ENCODE measurements around the gene GPR162. TPM values are rescaled to one million over a fixed set of nuclear protein-coding genes. Genes with fewer than 3 reads are reported as not detected.

GPR162 gene
- polyA plus RNA-seq, 1 donor from 2014 or later, result 82.8 TPM

GRCh38 chr12:6852651-6853354 is 31.2 kb downstream of the GPR162 start:
- peak overlapping the region; percentile 46 for H2AFZ ChIP-seq (ENCODE audit: low read depth, low read length)
- TF ChIP-seq POLR2AphosphoS5 (IDR thresholded peaks at IDR 0.05), result peak; percentile 11
- TF ChIP-seq TAF1 (IDR thresholded peaks at IDR 0.05; ENCODE audit: low read depth), result peak; percentile 67
- TF ChIP-seq EZH2 (IDR thresholded peaks at IDR 0.05; ENCODE audit: borderline replicate concordance, insufficient read depth, low read length, poor library complexity, severe bottlenecking), result no peak
- TF ChIP-seq EP300 (conservative IDR thresholded peaks at IDR 0.05; ENCODE audit: poor library complexity, severe bottlenecking), result no peak
- TF ChIP-seq SMC3 (conservative IDR thresholded peaks at IDR 0.05; ENCODE audit: poor library complexity), result no peak
- no peak for TF ChIP-seq RAD21 (conservative IDR thresholded peaks at IDR 0.05)
- TF ChIP-seq REST (IDR thresholded peaks at IDR 0.05; ENCODE audit: borderline replicate concordance), result peak; percentile 26
- no peak for TF ChIP-seq MXI1 (conservative IDR thresholded peaks at IDR 0.05; ENCODE audit: poor library complexity, severe bottlenecking)
- no peak for TF ChIP-seq CTCF (IDR thresholded peaks at IDR 0.05; ENCODE audit: poor library complexity, severe bottlenecking)
- peaks cover 5% of the 10 kb centered on the region for H3F3A ChIP-seq (ENCODE audit: insufficient read depth, low read length, poor library complexity, severe bottlenecking)
- H3K4me3 ChIP-seq (ENCODE audit: low read length), result peak overlapping the region; percentile 75
- H3K36me3 ChIP-seq (ENCODE audit: insufficient read depth, low read length), result peaks cover 2% of the 10 kb centered on the region
- H3K79me2 ChIP-seq (replicated peaks; ENCODE audit: insufficient read depth, low read length), result peaks cover 30% of the 10 kb centered on the region
- peak overlapping the region; percentile 87 for H3K9ac ChIP-seq (ENCODE audit: low read length)
- peak overlapping the region; percentile 98 for H3K4me2 ChIP-seq (ENCODE audit: low read length)
- H3K9me3 ChIP-seq (ENCODE audit: low read length), result no peaks in the 10 kb centered on the region
- H4K20me1 ChIP-seq (ENCODE audit: insufficient read depth), result no peaks in the 10 kb centered on the region
- H3K27ac ChIP-seq (ENCODE audit: low read length), result peak overlapping the region; percentile 98
- H3K27me3 ChIP-seq (ENCODE audit: insufficient read depth, low read depth, low read length), result no peaks in the 10 kb centered on the region
- H3K9me2 ChIP-seq (ENCODE audit: insufficient read depth, low read length), result no peaks in the 10 kb centered on the region

GRCh38 chr12:6853626-6854025 is 32.0 kb downstream of the GPR162 start:
- H3K79me2 ChIP-seq (replicated peaks; ENCODE audit: insufficient read depth, low read length), result peaks cover 30% of the 10 kb centered on the region
- H3K27ac ChIP-seq (ENCODE audit: low read length), result peak overlapping the region; percentile 98
- H3F3A ChIP-seq (ENCODE audit: insufficient read depth, low read length, poor library complexity, severe bottlenecking), result peaks cover 5% of the 10 kb centered on the region
- no peak overlapping the region for H2AFZ ChIP-seq (ENCODE audit: low read depth, low read length)
- TF ChIP-seq CTCF (IDR thresholded peaks at IDR 0.05; ENCODE audit: poor library complexity, severe bottlenecking) (no peak), SMC3 (conservative IDR thresholded peaks at IDR 0.05; ENCODE audit: poor library complexity) (no peak), MXI1 (conservative IDR thresholded peaks at IDR 0.05; ENCODE audit: poor library complexity, severe bottlenecking) (no peak), RAD21 (conservative IDR thresholded peaks at IDR 0.05) (no peak), EZH2 (IDR thresholded peaks at IDR 0.05; ENCODE audit: borderline replicate concordance, insufficient read depth, low read length, poor library complexity, severe bottlenecking) (no peak), TAF1 (IDR thresholded peaks at IDR 0.05; ENCODE audit: low read depth) (no peak), EP300 (conservative IDR thresholded peaks at IDR 0.05; ENCODE audit: poor library complexity, severe bottlenecking) (no peak), REST (IDR thresholded peaks at IDR 0.05; ENCODE audit: borderline replicate concordance) (no peak), POLR2AphosphoS5 (IDR thresholded peaks at IDR 0.05) (no peak)
- H3K27me3 ChIP-seq (ENCODE audit: insufficient read depth, low read depth, low read length), result no peaks in the 10 kb centered on the region
- H3K9ac ChIP-seq (ENCODE audit: low read length), result peak overlapping the region; percentile 87
- no peaks in the 10 kb centered on the region for H4K20me1 ChIP-seq (ENCODE audit: insufficient read depth)
- H3K36me3 ChIP-seq (ENCODE audit: insufficient read depth, low read length), result peaks cover 4% of the 10 kb centered on the region
- H3K9me3 ChIP-seq (ENCODE audit: low read length), result no peaks in the 10 kb centered on the region
- peak overlapping the region; percentile 75 for H3K4me3 ChIP-seq (ENCODE audit: low read length)
- peak overlapping the region; percentile 98 for H3K4me2 ChIP-seq (ENCODE audit: low read length)
- H3K9me2 ChIP-seq (ENCODE audit: insufficient read depth, low read length), result no peaks in the 10 kb centered on the region

All from neural cell (in vitro differentiated cells).